Dermis blood vessel endothelial cell (primary cell): Measurements from ENCODE around the gene CCDC88B. TPM values are rescaled to one million over a fixed set of nuclear protein-coding genes. Genes with fewer than 3 reads are reported as not detected.
A peak's percentile ranks its signal among the peaks of the same experiment; 100 is the strongest.
"Not testable (repeated sequence)": the region's sequence is repeated elsewhere in the genome, so short reads cannot be mapped to it uniquely, and the experiment has no call there.

Source experiments
- DNase-seq: peaks from one replicate; pipeline ENCODE4 v3.0.0; 2010
- total RNA-seq: library from RNA; depleted of rRNA; stranded (reverse); fragments of >200 nt; gene quantifications from 2 replicates; pipeline ENCODE4 v1.2.3, GENCODE V29; 2014

The CCDC88B gene
- total RNA-seq, 1 donor from 2014 or later, result 1.2 TPM

- peak; percentile 95 for DNase-seq
Observed at GRCh38 chr11:64304316-64305072, 35.5 kb upstream of the CCDC88B start.

GRCh38 chr11:64305075-64305690, 34.8 kb upstream of the CCDC88B start, which contains the start of gene ESRRA:
TSS of gene ESRRA (plus strand) at chr11:64305524. CDS start at chr11:64307180, 1,656 bp downstream.
- peak; percentile 98 for DNase-seq

- DNase-seq, result peak; percentile 57
Observed at GRCh38 chr11:64305691-64306562, 34.1 kb upstream of the CCDC88B start.

GRCh38 chr11:64306563-64306875, 33.5 kb upstream of the CCDC88B start:
- DNase-seq, result no peak

GRCh38 chr11:64306876-64307622, 33.0 kb upstream of the CCDC88B start:
- no peak for DNase-seq

- not testable (repeated sequence) for DNase-seq
Observed at GRCh38 chr11:64307795-64308194, 32.2 kb upstream of the CCDC88B start.

GRCh38 chr11:64312947-64313346, 27.1 kb upstream of the CCDC88B start:
- no peak for DNase-seq

GRCh38 chr11:64313491-64314145, 26.4 kb upstream of the CCDC88B start:
- no peak for DNase-seq

GRCh38 chr11:64314146-64314804, 25.7 kb upstream of the CCDC88B start:
- no peak for DNase-seq

- DNase-seq, result no peak
Observed at GRCh38 chr11:64314805-64315561, 25.0 kb upstream of the CCDC88B start.

- DNase-seq, result not testable (repeated sequence)
Observed at GRCh38 chr11:64315667-64316526, 24.1 kb upstream of the CCDC88B start.

GRCh38 chr11:64316672-64317324, 23.2 kb upstream of the CCDC88B start:
- DNase-seq, result peak; percentile 50

GRCh38 chr11:64317325-64317960, 22.6 kb upstream of the CCDC88B start, which contains the start of gene TRMT112:
TSS of gene TRMT112 (minus strand) at chr11:64317559. CDS start at chr11:64317526, 33 bp downstream.
- DNase-seq, result peak; percentile 98

- peak; percentile 96 for DNase-seq
Observed at GRCh38 chr11:64317961-64318765, 21.8 kb upstream of the CCDC88B start, which contains the start of gene PRDX5. TSS of gene PRDX5 (plus strand) at chr11:64318121. CDS start at chr11:64318216, 95 bp downstream.

GRCh38 chr11:64318766-64319761, 20.9 kb upstream of the CCDC88B start:
- DNase-seq, result no peak

GRCh38 chr11:64320556-64320955, 19.4 kb upstream of the CCDC88B start:
- no peak for DNase-seq
